ENCODE measurements around the gene IL20RB. TPM values are rescaled to one million over a fixed set of nuclear protein-coding genes. Genes with fewer than 3 reads are reported as not detected.

Gene IL20RB
- total RNA-seq, 4 donors from 2014 or later = 1.1 to 4.4 (median 2.3) TPM

GRCh38 chr3:136932523-136932922 is 25.3 kb upstream of the IL20RB start:
- TF ChIP-seq CTCF (IDR thresholded peaks at IDR 0.05) = no peak
- ATAC-seq (ENCODE audit: low FRiP score) (peak; percentile 56), DNase-seq (ENCODE audit: low spot score) (no peak)

- DNase-seq (ENCODE audit: low spot score) (no peak), ATAC-seq (ENCODE audit: low FRiP score) (no peak)
Measured at GRCh38 chr3:136932978-136933772, 24.6 kb upstream of the IL20RB start.

GRCh38 chr3:136937175-136937574 is 20.6 kb upstream of the IL20RB start:
- no peak for DNase-seq (ENCODE audit: low spot score)
- TF ChIP-seq CTCF (IDR thresholded peaks at IDR 0.05) = no peak
- no peak for ATAC-seq (ENCODE audit: low FRiP score)

More at GRCh38 chr3:136932978-136933772, 24.6 kb upstream of the IL20RB start:
- TF ChIP-seq CTCF (IDR thresholded peaks at IDR 0.05) = no peak

- DNase-seq (ENCODE audit: low spot score) (no peak), ATAC-seq (ENCODE audit: low FRiP score) (no peak)
- no peak for TF ChIP-seq CTCF (IDR thresholded peaks at IDR 0.05)
Measured at GRCh38 chr3:136937851-136938250, 19.9 kb upstream of the IL20RB start.

GRCh38 chr3:136938334-136938733 is 19.4 kb upstream of the IL20RB start:
- DNase-seq (ENCODE audit: low spot score) (no peak), ATAC-seq (ENCODE audit: low FRiP score) (no peak)
- no peak for TF ChIP-seq CTCF (IDR thresholded peaks at IDR 0.05)

GRCh38 chr3:136939489-136939888 is 18.3 kb upstream of the IL20RB start:
- DNase-seq (ENCODE audit: low spot score) (no peak), ATAC-seq (ENCODE audit: low FRiP score) (no peak)
- TF ChIP-seq CTCF (IDR thresholded peaks at IDR 0.05) = no peak

- DNase-seq (ENCODE audit: low spot score) (no peak), ATAC-seq (ENCODE audit: low FRiP score) (no peak)
- TF ChIP-seq CTCF (IDR thresholded peaks at IDR 0.05) = no peak
Measured at GRCh38 chr3:136942803-136943202, 15.0 kb upstream of the IL20RB start.
